H9 (cell line): ENCODE measurements around the gene CA9. TPM values are rescaled to one million over a fixed set of nuclear protein-coding genes. Genes with fewer than 3 reads are reported as not detected.

ENCODE experiments used
- DNase-seq: peaks from one replicate; pipeline ENCODE4 v3.0.0-alpha.2; 2017
- H2AFZ ChIP-seq: one replicate; pipeline ENCODE4 v1.6.1; 2013; ENCODE audit warnings: mild to moderate bottlenecking, low read length, control low read depth, moderate library complexity
- H2AK5ac ChIP-seq: 2 replicates; pipeline ENCODE4 v1.6.1; 2013; ENCODE audit warnings: low read length, control low read depth, mixed read lengths; ENCODE audit not compliant: insufficient read length
- H2BK120ac ChIP-seq: one replicate; pipeline ENCODE4 v1.6.1; 2013; ENCODE audit warnings: low read depth, mild to moderate bottlenecking, low read length, control low read depth, inconsistent platforms; ENCODE audit not compliant: poor library complexity, severe bottlenecking
- H2BK12ac ChIP-seq: 2 replicates; pipeline ENCODE4 v1.6.1; 2013; ENCODE audit warnings: low read length, control low read depth, mixed read lengths, low read depth; ENCODE audit not compliant: insufficient read length
- H2BK15ac ChIP-seq: 2 replicates; pipeline ENCODE4 v1.6.1; 2013; ENCODE audit warnings: low read depth, low read length, control low read depth
- H2BK20ac ChIP-seq: one replicate; pipeline ENCODE4 v1.6.1; 2013; ENCODE audit warnings: low read depth, mild to moderate bottlenecking, low read length, control low read depth, inconsistent platforms; ENCODE audit not compliant: poor library complexity, severe bottlenecking
- H2BK5ac ChIP-seq: 2 replicates; pipeline ENCODE4 v1.6.1; 2013; ENCODE audit warnings: low read length, control low read depth, mixed read lengths; ENCODE audit not compliant: insufficient read length
- H3K14ac ChIP-seq: 2 replicates; pipeline ENCODE4 v1.6.1; 2013; ENCODE audit warnings: low read length, control low read depth; ENCODE audit not compliant: insufficient read depth
- H3K18ac ChIP-seq: 2 replicates; pipeline ENCODE4 v1.6.1; 2013; ENCODE audit warnings: low read depth, mild to moderate bottlenecking, mixed read lengths, low read length, control low read depth; ENCODE audit not compliant: insufficient read length
- H3K23ac ChIP-seq: 2 replicates; pipeline ENCODE4 v1.6.1; 2013; ENCODE audit warnings: low read length, control low read depth, mixed read lengths, low read depth; ENCODE audit not compliant: insufficient read length
- H3K23me2 ChIP-seq: 2 replicates; pipeline ENCODE4 v1.6.1; 2013; ENCODE audit warnings: low read depth, mild to moderate bottlenecking, mixed read lengths, low read length, control low read depth; ENCODE audit not compliant: insufficient read length, poor library complexity, severe bottlenecking
- H3K27ac ChIP-seq: 2 replicates; pipeline ENCODE4 v1.5.1; 2013; ENCODE audit warnings: low read length, control low read depth, mixed read lengths, low read depth; ENCODE audit not compliant: insufficient read length
- H3K27me3 ChIP-seq: 2 replicates; pipeline ENCODE4 v1.6.1; 2013; ENCODE audit warnings: low read length, control low read depth, inconsistent platforms; ENCODE audit not compliant: insufficient read depth
- H3K4ac ChIP-seq: 2 replicates; pipeline ENCODE4 v1.6.1; 2013; ENCODE audit warnings: low read depth, mild to moderate bottlenecking, control low read depth, inconsistent platforms, low read length, moderate library complexity
- H3K4me1 ChIP-seq: 2 replicates; pipeline ENCODE4 v1.6.1; 2013; ENCODE audit warnings: low read length, control low read depth, inconsistent platforms; ENCODE audit not compliant: insufficient read depth
- H3K4me2 ChIP-seq: 2 replicates; pipeline ENCODE4 v1.6.1; 2013; ENCODE audit warnings: low read length, control low read depth, mixed read lengths; ENCODE audit not compliant: insufficient read length, insufficient read depth
- H3K56ac ChIP-seq: 2 replicates; pipeline ENCODE4 v1.6.1; 2013; ENCODE audit warnings: low read depth, mild to moderate bottlenecking, mixed read lengths, low read length, control low read depth; ENCODE audit not compliant: insufficient read length
- H3K79me1 ChIP-seq: 2 replicates; pipeline ENCODE4 v1.6.1; 2013; ENCODE audit warnings: low read depth, mild to moderate bottlenecking, moderate library complexity, low read length, control low read depth, inconsistent platforms; ENCODE audit not compliant: insufficient read depth, poor library complexity, severe bottlenecking
- H3K79me2 ChIP-seq: 2 replicates; pipeline ENCODE4 v1.6.1; 2013; ENCODE audit warnings: low read length, control low read depth, inconsistent platforms; ENCODE audit not compliant: insufficient read depth
- H3K9ac ChIP-seq: 2 replicates; pipeline ENCODE4 v1.6.1; 2013; ENCODE audit warnings: low read length, control low read depth, mixed read lengths; ENCODE audit not compliant: insufficient read length; ENCODE audit errors: extremely low read depth
- H3K9me3 ChIP-seq: one replicate; pipeline ENCODE4 v1.6.1; 2013; ENCODE audit warnings: low read depth, low read length, inconsistent platforms; ENCODE audit not compliant: control insufficient read depth
- H3T11ph ChIP-seq: one replicate; pipeline ENCODE4 v1.6.1; 2013; ENCODE audit warnings: mild to moderate bottlenecking, low read length, control low read depth, inconsistent platforms
- H4K20me1 ChIP-seq: one replicate; pipeline ENCODE4 v1.6.1; 2013; ENCODE audit not compliant: control insufficient read depth, insufficient read length, insufficient read depth
- H4K5ac ChIP-seq: 2 replicates; pipeline ENCODE4 v1.6.1; 2013; ENCODE audit warnings: low read depth, mild to moderate bottlenecking, mixed read lengths, low read length, control low read depth; ENCODE audit not compliant: insufficient read length
- H4K8ac ChIP-seq: replicated peaks from 2 replicates; pipeline ENCODE4 v1.6.1; 2013; ENCODE audit warnings: low read length, control low read depth, mixed read lengths, low read depth; ENCODE audit not compliant: insufficient read length
- H4K91ac ChIP-seq: 2 replicates; pipeline ENCODE4 v1.6.1; 2013; ENCODE audit warnings: low read depth, mild to moderate bottlenecking, moderate library complexity, mixed read lengths, low read length, control low read depth; ENCODE audit not compliant: insufficient read length
- H3K27ac Mint-ChIP-seq, 3 experiments: 2 replicates in 2 of 3; 3 replicates in 1 of 3; pipeline ENCODE4 v1.8.0; 2020 to 2021; ENCODE audit warnings: mixed read lengths in 3 of 3, mild to moderate bottlenecking in 1 of 3, moderate library complexity in 1 of 3
- H3K27me3 Mint-ChIP-seq: 2 replicates; pipeline ENCODE4 v1.8.0; 2021; ENCODE audit warnings: low read depth, mild to moderate bottlenecking, moderate library complexity, mixed read lengths
- H3K36me3 Mint-ChIP-seq, 3 experiments: 2 replicates in 2 of 3; 3 replicates in 1 of 3; pipeline ENCODE4 v1.8.0; 2020 to 2021; ENCODE audit warnings: low read depth in 3 of 3, mixed read lengths in 3 of 3; ENCODE audit not compliant: insufficient read depth in 1 of 3
- H3K4me1 Mint-ChIP-seq, 2 experiments: 2 replicates each; pipeline ENCODE4 v1.8.0; 2020; ENCODE audit warnings: mixed read lengths in 2 of 2
- H3K4me3 Mint-ChIP-seq, 2 experiments: 2 replicates in 1 of 2; 3 replicates in 1 of 2; pipeline ENCODE4 v1.8.0; 2020 to 2021; ENCODE audit warnings: mild to moderate bottlenecking in 2 of 2, mixed read lengths in 2 of 2, moderate library complexity in 1 of 2
- H3K9me3 Mint-ChIP-seq, 2 experiments: 2 replicates in 1 of 2; 3 replicates in 1 of 2; pipeline ENCODE4 v1.8.0; 2020; ENCODE audit warnings: mild to moderate bottlenecking in 2 of 2, mixed read lengths in 2 of 2, moderate library complexity in 1 of 2
- CTCF ChIP-seq: fragments of 200-600 bp; sonication (generic); conservative IDR thresholded peaks from 3 replicates; pipeline ENCODE4 v1.8.0; 2021; ENCODE audit warnings: antibody characterized with exemption, mild to moderate bottlenecking
- WGBS: extraction: QIAGEN DNeasy Blood & Tissue Kit; methylation state at CpG from one replicate; pipeline ENCODE4 v1.1.7; 2013; ENCODE audit warnings: missing lambda C conversion rate, low lambda C conversion rate, mixed read lengths; ENCODE audit not compliant: insufficient read length; ENCODE audit errors: extremely low coverage; 5-methylcytosine and 5-hydroxymethylcytosine counted together
- total RNA-seq: library from RNA; stranded (reverse); gene quantifications from 2 replicates; pipeline ENCODE4 v1.2.1, GENCODE V29; 2021

The CA9 gene
- total RNA-seq, 1 experiment from 2014 or later, result 0.94 TPM

- H3K27me3 ChIP-seq, result 0 out of 2 replicates have a peak, but pooled peaks cover 2% of the 10 kb centered on the region
- no peak overlapping the region for H4K8ac ChIP-seq
- H3K79me2 ChIP-seq, result no peaks in the 10 kb centered on the region
- no peaks in the 10 kb centered on the region for H3K79me1 ChIP-seq
- H2BK15ac ChIP-seq, result no peak overlapping the region
- Mint-ChIP-seq H3K9me3 (no peaks in the 10 kb centered on the region), H3K27me3 (peaks cover 5% of the 10 kb centered on the region), H3K36me3 (no peaks in the 10 kb centered on the region), H3K4me3 (no peak overlapping the region; a peak in 1 of 5 replicates), H3K4me1 (peaks cover 27 to 33% of the 10 kb centered on the region in 2 experiments), H3K27ac (no peak overlapping the region)
- H4K5ac ChIP-seq, result no peak overlapping the region
- no peak overlapping the region for H2AK5ac ChIP-seq
- H2BK20ac ChIP-seq, result no peak overlapping the region
- no peak overlapping the region for H3K18ac ChIP-seq
- no CpG with 5 or more reads among the region's 26 CpGs for WGBS
- no peak overlapping the region for H2BK12ac ChIP-seq
- no peak overlapping the region for H2AFZ ChIP-seq
- H3K4me1 ChIP-seq, result peaks cover 3% of the 10 kb centered on the region; the same call in 1 of the 2 replicates
- no peak overlapping the region for H3K14ac ChIP-seq
- H3K23ac ChIP-seq, result no peak overlapping the region
- H2BK5ac ChIP-seq, result no peak overlapping the region
- no peak overlapping the region for H3K56ac ChIP-seq
- no peak for TF ChIP-seq CTCF
- no peak overlapping the region for H3K27ac ChIP-seq
- no peak for DNase-seq
- H3K4ac ChIP-seq, result no peak overlapping the region
- no peaks in the 10 kb centered on the region for H4K20me1 ChIP-seq
- H3K9me3 ChIP-seq, result no peaks in the 10 kb centered on the region
- no peak overlapping the region for H3K9ac ChIP-seq
- H4K91ac ChIP-seq, result no peak overlapping the region
- no peak overlapping the region for H2BK120ac ChIP-seq
- H3K4me2 ChIP-seq, result no peak overlapping the region
- no peak overlapping the region for H3T11ph ChIP-seq
- H3K23me2 ChIP-seq, result no peaks in the 10 kb centered on the region
These were observed 24.0 kb upstream of the CA9 start for GRCh38 chr9:35649431-35650340.
